HG03045 (cell line): ENCODE data around the gene NAB2.

ENCODE experiments used
- ATAC-seq: cut with Tn5 transposase; IDR thresholded peaks from one replicate; pipeline ENCODE4 v1.9.1; 2021; ENCODE audit warnings: mild to moderate bottlenecking, moderate library complexity; ENCODE audit not compliant: unreplicated experiment

The NAB2 gene

DNA sequence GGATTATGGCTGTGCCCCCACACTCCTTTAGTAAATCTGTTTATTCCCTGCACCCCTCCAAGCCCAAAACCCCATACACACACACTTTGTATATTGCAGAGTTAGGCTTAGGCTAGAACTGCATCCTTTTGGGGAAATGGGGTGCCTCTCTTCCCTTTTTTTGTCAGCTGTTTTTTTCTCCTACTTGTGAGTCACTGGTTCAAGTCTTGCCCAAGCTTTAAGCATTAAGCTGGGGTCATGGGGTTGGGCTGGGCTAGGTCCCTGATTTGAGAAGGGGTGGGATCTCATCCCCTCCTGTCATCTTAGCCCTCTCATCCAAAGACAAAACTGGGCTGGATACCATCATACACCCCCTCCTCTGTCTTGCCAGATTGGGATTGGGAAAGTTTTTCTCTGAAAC is 41.0 kb downstream of the NAB2 start:
- ATAC-seq: no peak

DNA sequence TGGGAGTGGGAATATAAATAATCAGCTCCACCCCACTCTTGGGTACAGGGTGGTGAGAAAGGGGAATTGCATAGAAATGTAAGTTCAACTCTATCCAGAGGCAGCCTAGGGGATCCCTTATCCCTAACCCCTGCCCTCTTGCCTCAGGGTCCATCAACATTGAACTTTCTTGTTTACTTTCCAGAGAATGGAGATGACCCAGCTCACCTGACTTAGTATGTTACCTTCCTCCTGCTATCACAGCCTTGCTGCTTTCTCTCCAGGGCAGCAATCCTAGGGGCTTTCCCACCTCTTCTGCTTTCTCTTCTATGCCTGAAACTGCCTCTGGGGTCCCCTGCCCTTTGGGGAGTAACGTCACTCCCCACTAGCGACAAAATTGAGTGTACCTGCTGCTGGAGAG is 42.0 kb downstream of the NAB2 start:
- no peak for ATAC-seq

DNA sequence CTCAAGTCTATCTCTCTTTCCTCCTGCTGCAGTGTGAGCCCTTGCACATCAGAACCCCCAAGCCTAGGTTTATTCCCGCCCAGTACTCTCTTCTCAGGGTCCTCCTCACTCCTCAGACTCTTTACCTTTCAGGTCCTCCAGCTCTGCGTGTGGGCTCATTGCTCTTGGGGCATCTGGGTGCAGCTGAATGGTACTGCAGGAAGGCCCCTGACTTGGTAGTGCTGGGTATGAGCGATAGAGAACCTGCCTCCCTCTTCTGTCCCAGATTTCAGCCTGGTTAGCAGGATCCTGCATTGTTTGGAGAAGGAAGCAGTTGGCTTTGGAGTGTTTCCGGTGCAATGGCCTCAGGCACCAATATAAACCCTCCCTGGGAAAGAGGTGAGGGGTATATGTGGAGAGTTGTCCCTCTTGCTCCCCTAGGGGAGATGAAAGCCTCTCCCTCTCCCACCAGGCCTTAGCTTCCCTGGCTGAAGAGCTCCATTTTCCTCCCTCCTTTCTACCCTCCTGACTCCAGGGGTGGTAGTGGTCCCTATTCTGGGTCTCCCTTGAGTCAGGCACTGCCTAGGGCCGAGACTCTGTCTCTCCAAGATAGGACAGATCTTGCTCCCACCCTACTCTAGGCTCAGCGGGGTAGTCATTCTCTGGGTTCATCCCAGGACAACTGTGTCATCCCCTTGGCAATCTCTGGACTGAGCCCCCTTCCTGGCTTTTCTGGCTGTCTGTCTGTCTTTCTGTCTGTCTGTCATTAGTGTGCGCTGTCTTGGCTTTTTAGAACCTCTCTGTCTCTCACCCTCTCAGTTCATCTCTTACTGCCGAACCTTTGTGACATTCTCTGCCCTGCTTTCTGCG is 43.2 kb downstream of the NAB2 start:
- no peak for ATAC-seq

DNA sequence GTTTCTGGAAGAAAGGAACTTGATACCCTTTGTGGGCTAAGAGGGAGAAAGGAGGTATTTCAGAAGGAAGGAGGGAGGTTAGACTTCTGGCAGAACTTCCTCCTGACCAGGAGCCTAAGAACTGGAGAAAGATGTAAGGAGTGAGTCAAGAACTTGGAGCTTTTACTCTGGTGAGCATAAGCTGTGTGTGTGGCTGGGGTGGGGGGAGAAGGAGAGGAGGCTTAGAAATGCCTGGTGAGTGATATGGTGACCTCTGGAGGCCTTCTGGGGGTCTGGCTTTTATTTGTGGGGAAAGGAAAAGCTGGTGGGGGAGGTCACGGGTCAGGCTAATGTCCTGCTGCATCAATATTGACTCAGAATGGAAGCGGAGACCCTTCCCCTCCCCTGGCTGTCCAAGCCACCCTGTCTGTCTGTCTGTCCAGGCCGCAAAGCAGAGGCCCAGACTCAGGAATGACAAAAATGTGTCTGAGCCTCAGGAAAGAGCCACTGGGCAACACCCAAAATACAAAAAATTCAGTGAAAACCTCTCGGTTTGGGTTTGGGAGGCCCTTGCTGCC is 44.2 kb downstream of the NAB2 start:
- ATAC-seq: no peak

DNA sequence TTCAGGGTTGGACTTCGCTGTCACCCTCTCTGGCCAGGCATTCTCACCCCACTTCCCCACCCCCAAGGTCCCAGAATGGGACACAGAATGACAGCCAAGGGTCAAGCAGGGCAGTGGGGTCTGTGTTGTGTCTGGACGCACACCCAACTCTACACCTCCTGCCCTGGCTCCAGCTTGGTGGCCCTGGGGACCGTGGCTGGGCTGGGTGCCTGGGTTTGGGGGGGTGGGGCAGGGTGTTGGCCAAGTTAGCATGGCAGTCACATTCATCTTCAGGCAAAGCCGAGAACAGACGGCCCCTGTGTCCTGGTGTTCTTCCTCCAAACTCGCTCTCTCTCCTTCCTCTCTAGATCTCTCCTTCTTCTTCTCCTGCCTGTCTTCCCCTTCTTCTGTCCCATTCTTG is 45.0 kb downstream of the NAB2 start:
- no peak for ATAC-seq

DNA sequence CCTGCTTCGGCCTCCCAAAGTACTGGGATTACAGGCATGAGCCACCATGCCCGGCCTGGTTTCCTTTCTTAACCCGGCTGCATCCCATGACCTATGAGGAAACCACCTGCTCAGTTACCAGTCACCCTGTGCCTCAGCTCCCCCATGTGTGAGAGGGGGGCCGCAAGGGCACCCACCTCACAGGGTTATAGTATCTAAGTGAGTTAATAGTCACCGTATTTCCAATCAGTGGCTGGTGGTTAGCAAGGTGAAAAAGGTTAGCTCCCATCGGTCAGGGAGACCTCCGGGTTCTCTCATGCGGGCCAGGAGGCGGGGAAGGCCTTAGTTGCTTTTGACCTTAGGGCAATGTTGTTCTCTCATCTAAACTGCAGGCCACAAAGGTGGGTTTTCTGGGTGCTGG is 46.0 kb downstream of the NAB2 start:
- ATAC-seq: no peak

DNA sequence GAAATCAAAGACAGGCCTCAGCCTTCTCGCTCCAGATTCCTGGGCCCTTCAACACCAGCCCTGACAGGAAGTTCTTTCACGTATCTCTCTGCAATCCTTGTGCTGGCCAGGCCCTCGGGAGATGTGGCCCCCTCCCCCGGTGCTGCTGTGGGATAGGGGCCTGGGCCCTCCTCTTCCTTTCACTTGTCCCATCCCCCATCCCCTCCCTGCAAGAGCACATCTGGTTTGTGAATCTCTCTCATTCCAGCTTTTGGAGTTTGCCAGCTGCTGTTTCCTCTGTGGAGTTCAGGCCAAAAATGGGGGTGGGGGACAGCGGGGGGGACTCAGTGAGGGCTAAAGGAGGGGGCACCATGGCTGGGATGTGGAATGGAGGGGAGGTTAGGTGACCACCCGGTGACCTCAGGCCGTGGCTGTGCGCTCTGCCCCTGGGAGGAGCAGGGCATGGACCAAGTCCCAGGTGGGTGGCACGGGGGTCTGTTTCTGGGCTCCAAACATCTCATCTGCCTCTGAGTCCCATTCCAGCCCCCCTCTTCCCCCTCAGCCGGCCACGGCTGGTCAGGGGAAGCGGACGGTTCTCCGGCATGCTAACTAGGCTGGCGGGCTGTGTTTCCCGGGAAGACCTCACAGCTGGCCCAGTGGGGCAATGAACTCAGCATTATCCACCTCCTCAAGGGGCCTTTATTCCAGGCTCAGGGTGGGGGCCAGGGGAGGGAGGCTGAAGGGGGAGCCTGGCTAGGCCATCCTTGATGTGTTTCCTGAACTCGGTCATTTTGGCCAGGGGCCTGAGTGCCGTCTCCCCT is 46.8 kb downstream of the NAB2 start:
- no peak for ATAC-seq

DNA sequence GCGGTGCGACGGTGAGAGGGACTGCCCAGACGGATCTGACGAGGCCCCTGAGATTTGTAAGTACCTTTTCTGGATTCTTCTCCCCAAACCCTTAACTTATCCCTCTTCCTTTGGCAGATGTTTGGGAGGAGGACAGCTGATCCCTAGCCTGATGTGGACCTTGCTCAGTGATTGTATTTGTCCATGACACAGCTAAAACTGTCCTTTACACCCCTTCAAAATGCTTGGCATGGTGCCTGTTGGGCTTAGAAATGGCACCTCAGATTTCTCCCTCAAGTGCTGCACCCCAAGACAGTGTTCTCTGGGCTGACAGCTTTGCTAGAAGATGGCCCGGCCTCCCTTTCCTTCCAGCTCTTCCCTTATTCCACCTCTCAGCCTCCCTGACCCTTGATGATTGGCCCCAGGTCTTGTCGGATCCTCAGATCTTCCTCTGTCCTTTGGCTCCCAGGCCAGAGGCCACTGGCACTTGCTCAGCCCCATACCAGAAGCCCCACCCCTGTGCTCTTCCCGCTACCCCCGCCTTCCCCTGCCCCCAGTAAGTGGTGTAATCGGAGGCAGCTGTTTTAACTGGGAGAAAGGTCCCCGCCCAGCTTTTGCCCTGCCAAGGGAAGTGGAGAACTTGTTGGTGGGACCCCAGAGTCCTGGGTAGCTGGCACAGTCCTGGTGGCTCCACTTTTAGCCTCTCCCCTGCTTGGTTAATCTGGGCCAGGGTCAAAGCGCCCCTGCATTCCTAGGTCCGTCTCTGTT is 49.8 kb downstream of the NAB2 start:
- ATAC-seq: no peak

DNA sequence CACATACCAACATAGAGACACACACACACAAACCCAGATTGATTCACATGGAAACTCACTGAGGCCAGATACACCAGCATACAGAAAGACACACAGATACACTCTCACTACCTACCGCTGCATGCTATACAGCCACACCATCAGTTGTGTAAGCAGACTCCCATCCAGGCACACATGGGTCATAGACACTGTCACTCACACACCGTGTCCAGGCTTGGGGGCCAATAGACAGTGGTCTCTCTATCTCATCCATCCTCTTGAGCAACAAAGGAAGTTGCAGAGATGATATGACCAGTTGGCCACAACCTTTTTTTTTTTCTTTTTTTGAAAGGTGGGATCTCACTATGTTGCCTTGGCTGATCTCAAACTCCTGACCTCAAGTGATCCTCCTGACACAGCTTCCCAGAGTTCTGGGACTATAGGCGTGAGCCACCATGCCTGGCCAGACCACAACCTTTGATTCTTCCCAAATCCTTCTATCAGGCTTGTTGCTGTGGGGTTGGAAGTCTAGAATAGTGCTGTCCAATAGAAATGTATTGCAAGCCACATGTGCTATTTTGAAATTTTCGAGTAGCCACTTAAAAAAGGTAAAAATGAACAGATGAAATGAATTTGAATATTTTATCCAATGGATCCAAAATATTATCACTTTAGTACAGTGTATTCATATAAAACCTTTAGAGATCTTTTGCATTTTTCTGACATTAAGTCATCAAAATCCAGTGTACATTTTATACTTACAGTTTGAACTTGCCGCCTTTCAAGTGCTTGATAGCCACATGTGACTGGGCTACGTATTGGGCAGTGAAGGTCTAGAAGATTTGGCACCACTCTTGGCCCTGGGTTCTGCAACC is 51.1 kb downstream of the NAB2 start:
- no peak for ATAC-seq

DNA sequence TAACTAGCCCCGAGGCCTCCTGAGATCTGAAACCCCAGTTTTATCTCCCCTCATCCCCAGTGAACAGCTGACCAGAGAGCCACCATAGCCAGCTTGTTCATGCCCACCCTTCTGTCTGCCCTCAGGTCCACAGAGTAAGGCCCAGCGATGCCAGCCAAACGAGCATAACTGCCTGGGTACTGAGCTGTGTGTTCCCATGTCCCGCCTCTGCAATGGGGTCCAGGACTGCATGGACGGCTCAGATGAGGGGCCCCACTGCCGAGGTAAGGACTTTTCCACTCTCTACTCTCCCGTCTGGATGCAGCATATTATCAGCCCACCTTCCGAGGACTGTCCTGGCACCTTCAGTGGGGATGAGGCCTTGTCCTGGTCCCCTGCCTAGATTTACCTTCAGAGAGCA is 52.3 kb downstream of the NAB2 start:
- no peak for ATAC-seq

DNA sequence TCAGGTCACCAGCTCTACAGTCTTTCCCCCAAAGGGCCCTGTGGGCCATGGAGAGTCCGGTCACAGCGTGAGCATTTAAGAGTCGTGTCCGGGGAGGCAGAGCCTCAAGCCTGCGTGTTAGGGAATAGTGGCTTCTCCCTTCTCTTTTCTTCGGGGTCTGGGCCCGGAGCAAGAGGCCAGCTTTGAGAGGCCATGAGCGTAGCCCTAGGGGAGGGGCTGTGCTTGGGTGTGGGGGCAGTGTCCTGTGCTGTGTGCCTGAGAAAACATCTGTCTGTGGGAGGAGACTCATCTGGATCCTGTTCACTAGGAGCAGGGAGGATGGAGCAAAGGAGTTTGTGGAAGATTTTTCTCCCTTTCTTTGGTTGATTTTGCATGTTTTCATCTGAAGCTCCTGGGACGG is 53.2 kb downstream of the NAB2 start:
- no peak for ATAC-seq

DNA sequence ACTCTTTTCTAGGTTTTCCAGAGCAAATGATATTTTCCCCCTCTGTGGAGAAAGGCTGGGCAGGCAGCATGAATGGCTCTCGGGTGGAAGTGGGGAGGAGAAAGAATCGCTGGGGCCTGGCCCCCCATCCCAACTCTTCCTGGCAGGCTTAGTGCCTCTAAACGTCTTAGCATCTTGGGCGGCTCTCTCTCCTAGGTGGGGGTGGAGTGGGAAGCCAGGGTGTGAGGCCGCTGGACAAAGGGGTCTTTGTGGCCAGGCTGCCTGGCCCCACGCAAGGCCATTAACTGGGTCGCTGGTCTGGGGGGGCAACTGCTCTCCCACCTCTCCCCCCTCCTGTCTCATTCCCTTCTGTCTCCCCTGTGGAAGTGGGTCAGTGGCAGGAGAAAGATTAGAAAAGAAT is 53.8 kb downstream of the NAB2 start:
- no peak for ATAC-seq

DNA sequence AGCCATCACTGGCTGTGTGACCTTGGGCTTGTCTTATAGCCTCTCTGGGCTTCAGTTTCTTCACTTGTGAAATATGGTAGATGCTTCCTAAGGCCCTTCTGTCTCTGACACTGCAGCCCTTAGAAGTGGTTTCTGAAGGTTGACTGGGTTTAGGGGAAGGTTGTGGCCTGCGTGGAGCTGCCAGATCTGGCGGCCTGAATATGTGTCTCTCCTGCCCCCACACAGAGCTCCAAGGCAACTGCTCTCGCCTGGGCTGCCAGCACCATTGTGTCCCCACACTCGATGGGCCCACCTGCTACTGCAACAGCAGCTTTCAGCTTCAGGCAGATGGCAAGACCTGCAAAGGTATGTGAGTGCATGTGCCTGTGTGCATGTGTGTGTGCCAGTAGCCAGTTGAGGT is 54.5 kb downstream of the NAB2 start:
- ATAC-seq: no peak
